Measurements from ENCODE around the gene CHST1. TPM values are rescaled to one million over a fixed set of nuclear protein-coding genes. Genes with fewer than 3 reads are reported as not detected.

The CHST1 gene
- total RNA-seq, 2 experiments from 2014 or later, result not detected

GRCh38 chr11:45685964-45686537, 20.6 kb upstream of the CHST1 start:
- peaks cover 4% of the 10 kb centered on the region for H3K27me3 Mint-ChIP-seq (ENCODE audit: low read depth)
- no peaks in the 10 kb centered on the region for H3K36me3 Mint-ChIP-seq (ENCODE audit: low read depth)
- H3K4me1 Mint-ChIP-seq (ENCODE audit: low read depth), result no peaks in the 10 kb centered on the region
- H3K9me3 Mint-ChIP-seq, result no peaks in the 10 kb centered on the region
- H3K27ac Mint-ChIP-seq, result no peak overlapping the region
- no peak overlapping the region for H3K4me3 Mint-ChIP-seq
- intact Hi-C loops (cut with micrococcal nuclease), result no loop called here
- DNase-seq, result no peak
- CTCF ChIA-PET, result interaction anchor here (0.6 kb wide), 1 partner anchor 96 kb away, joined by 3 read pairs; no protein-coding TSS in a partner anchor

GRCh38 chr11:45684440-45684839, 19.0 kb upstream of the CHST1 start:
- H3K4me1 Mint-ChIP-seq (ENCODE audit: low read depth), result no peaks in the 10 kb centered on the region
- no peak overlapping the region for H3K27ac Mint-ChIP-seq
- no peak overlapping the region for H3K4me3 Mint-ChIP-seq
- intact Hi-C loops (cut with micrococcal nuclease), result no loop called here
- CTCF ChIA-PET, result no interaction called here
- DNase-seq, result no peak
- no peaks in the 10 kb centered on the region for H3K36me3 Mint-ChIP-seq (ENCODE audit: low read depth)
- H3K27me3 Mint-ChIP-seq (ENCODE audit: low read depth), result peaks cover 4% of the 10 kb centered on the region
- no peaks in the 10 kb centered on the region for H3K9me3 Mint-ChIP-seq

- H3K36me3 Mint-ChIP-seq (ENCODE audit: low read depth), result no peaks in the 10 kb centered on the region
- DNase-seq, result no peak
- no peaks in the 10 kb centered on the region for H3K9me3 Mint-ChIP-seq
- CTCF ChIA-PET, result no interaction called here
- intact Hi-C loops (cut with micrococcal nuclease), result no loop called here
- H3K27me3 Mint-ChIP-seq (ENCODE audit: low read depth), result peaks cover 4% of the 10 kb centered on the region
- H3K4me3 Mint-ChIP-seq, result no peak overlapping the region
- H3K4me1 Mint-ChIP-seq (ENCODE audit: low read depth), result no peaks in the 10 kb centered on the region
- H3K27ac Mint-ChIP-seq, result no peak overlapping the region
Observed at GRCh38 chr11:45683271-45684058, 18.0 kb upstream of the CHST1 start.

GRCh38 chr11:45679806-45680205, 14.4 kb upstream of the CHST1 start:
- Mint-ChIP-seq H3K4me1 (ENCODE audit: low read depth) (no peaks in the 10 kb centered on the region), H3K27me3 (ENCODE audit: low read depth) (no peaks in the 10 kb centered on the region), H3K9me3 (no peaks in the 10 kb centered on the region), H3K4me3 (no peak overlapping the region), H3K27ac (no peak overlapping the region), H3K36me3 (ENCODE audit: low read depth) (no peaks in the 10 kb centered on the region)
- intact Hi-C loops (cut with micrococcal nuclease), result no loop called here
- DNase-seq, result no peak
- CTCF ChIA-PET, result interaction anchor here (1.7 kb wide), 1 partner anchor 92 kb away, joined by 4 read pairs; no protein-coding TSS in a partner anchor

GRCh38 chr11:45678976-45679375, 13.6 kb upstream of the CHST1 start:
- no peak overlapping the region for H3K27ac Mint-ChIP-seq
- no peaks in the 10 kb centered on the region for H3K9me3 Mint-ChIP-seq
- H3K4me3 Mint-ChIP-seq, result no peak overlapping the region
- intact Hi-C loops (cut with micrococcal nuclease), result no loop called here
- H3K36me3 Mint-ChIP-seq (ENCODE audit: low read depth), result no peaks in the 10 kb centered on the region
- no peaks in the 10 kb centered on the region for H3K27me3 Mint-ChIP-seq (ENCODE audit: low read depth)
- CTCF ChIA-PET, result interaction anchor here (1.0 to 1.7 kb wide), 2 partner anchors 92 to 93 kb away, joined by 4 read pairs; no protein-coding TSS in a partner anchor
- DNase-seq, result no peak
- H3K4me1 Mint-ChIP-seq (ENCODE audit: low read depth), result no peaks in the 10 kb centered on the region

- CTCF ChIA-PET, result interaction anchor here (1.0 to 1.7 kb wide), 2 partner anchors 22 to 93 kb away, joined by 4 to 10 read pairs; no protein-coding TSS in a partner anchor
- no peaks in the 10 kb centered on the region for H3K27me3 Mint-ChIP-seq (ENCODE audit: low read depth)
- no peak overlapping the region for H3K4me3 Mint-ChIP-seq
- DNase-seq, result no peak
- no peaks in the 10 kb centered on the region for H3K4me1 Mint-ChIP-seq (ENCODE audit: low read depth)
- no peaks in the 10 kb centered on the region for H3K36me3 Mint-ChIP-seq (ENCODE audit: low read depth)
- intact Hi-C loops (cut with micrococcal nuclease), result no loop called here
- no peaks in the 10 kb centered on the region for H3K9me3 Mint-ChIP-seq
- H3K27ac Mint-ChIP-seq, result no peak overlapping the region
Observed at GRCh38 chr11:45677770-45678512, 12.5 kb upstream of the CHST1 start.

- Mint-ChIP-seq H3K27me3 (ENCODE audit: low read depth) (no peaks in the 10 kb centered on the region), H3K4me1 (ENCODE audit: low read depth) (no peaks in the 10 kb centered on the region), H3K36me3 (ENCODE audit: low read depth) (no peaks in the 10 kb centered on the region), H3K9me3 (no peaks in the 10 kb centered on the region), H3K4me3 (no peak overlapping the region), H3K27ac (no peak overlapping the region)
- CTCF ChIA-PET, result interaction anchor here (1.1 to 1.7 kb wide), 2 partner anchors 21 to 95 kb away, joined by 4 to 10 read pairs; no protein-coding TSS in a partner anchor
- no peak for DNase-seq
- intact Hi-C loops (cut with micrococcal nuclease), result no loop called here
Observed at GRCh38 chr11:45676522-45677095, 11.2 kb upstream of the CHST1 start.

GRCh38 chr11:45675646-45676045, 10.2 kb upstream of the CHST1 start:
- intact Hi-C loops (cut with micrococcal nuclease), result no loop called here
- no peaks in the 10 kb centered on the region for H3K36me3 Mint-ChIP-seq (ENCODE audit: low read depth)
- no peak for DNase-seq
- no peak overlapping the region for H3K4me3 Mint-ChIP-seq
- no peaks in the 10 kb centered on the region for H3K9me3 Mint-ChIP-seq
- no peaks in the 10 kb centered on the region for H3K4me1 Mint-ChIP-seq (ENCODE audit: low read depth)
- CTCF ChIA-PET, result no interaction called here
- no peaks in the 10 kb centered on the region for H3K27me3 Mint-ChIP-seq (ENCODE audit: low read depth)
- H3K27ac Mint-ChIP-seq, result no peak overlapping the region

- no peaks in the 10 kb centered on the region for H3K9me3 Mint-ChIP-seq
- DNase-seq, result no peak
- no peaks in the 10 kb centered on the region for H3K4me1 Mint-ChIP-seq (ENCODE audit: low read depth)
- no peaks in the 10 kb centered on the region for H3K36me3 Mint-ChIP-seq (ENCODE audit: low read depth)
- intact Hi-C loops (cut with micrococcal nuclease), result no loop called here
- H3K4me3 Mint-ChIP-seq, result no peak overlapping the region
- H3K27ac Mint-ChIP-seq, result no peak overlapping the region
- H3K27me3 Mint-ChIP-seq (ENCODE audit: low read depth), result no peaks in the 10 kb centered on the region
- CTCF ChIA-PET, result no interaction called here
Observed at GRCh38 chr11:45674481-45675190, 9.2 kb upstream of the CHST1 start.

- intact Hi-C loops (cut with micrococcal nuclease), result no loop called here
- CTCF ChIA-PET, result interaction anchor here (0.9 to 1.4 kb wide), 2 partner anchors 16 to 19 kb away, joined by 3 read pairs; no protein-coding TSS in a partner anchor
- Mint-ChIP-seq H3K4me1 (ENCODE audit: low read depth) (no peaks in the 10 kb centered on the region), H3K27me3 (ENCODE audit: low read depth) (peaks cover 4% of the 10 kb centered on the region), H3K27ac (no peak overlapping the region), H3K36me3 (ENCODE audit: low read depth) (no peaks in the 10 kb centered on the region), H3K9me3 (no peaks in the 10 kb centered on the region), H3K4me3 (no peak overlapping the region)
- no peak for DNase-seq
Observed at GRCh38 chr11:45673441-45673840, 8.0 kb upstream of the CHST1 start.

- H3K27ac Mint-ChIP-seq, result no peak overlapping the region
- intact Hi-C loops (cut with micrococcal nuclease), result no loop called here
- H3K27me3 Mint-ChIP-seq (ENCODE audit: low read depth), result peaks cover 5% of the 10 kb centered on the region
- CTCF ChIA-PET, result interaction anchor here (1.4 kb wide), 1 partner anchor 18 kb away, joined by 3 read pairs; no protein-coding TSS in a partner anchor
- no peaks in the 10 kb centered on the region for H3K4me1 Mint-ChIP-seq (ENCODE audit: low read depth)
- DNase-seq, result no peak
- H3K36me3 Mint-ChIP-seq (ENCODE audit: low read depth), result no peaks in the 10 kb centered on the region
- no peaks in the 10 kb centered on the region for H3K9me3 Mint-ChIP-seq
- no peak overlapping the region for H3K4me3 Mint-ChIP-seq
Observed at GRCh38 chr11:45672593-45672992, 7.2 kb upstream of the CHST1 start.

All from activated naive CD4-positive, alpha-beta T cell treated with anti-CD3 and anti-CD28 coated beads for 36 hours (primary cell).